IMR-90 (cell line): ENCODE results near the gene MBTPS1. TPM values are rescaled to one million over a fixed set of nuclear protein-coding genes. Genes with fewer than 3 reads are reported as not detected.

Source experiments
- ATAC-seq: fragments of 200-7000 bp; cut with Tn5 transposase; 2 replicates; pipeline ENCODE4 v1.9.1; 2020; ENCODE audit warnings: low read depth, mild to moderate bottlenecking, moderate library complexity
- BruUV-seq: library from RNA; stranded (reverse); fragments of 400-500 nt; replicated peaks from 2 replicates; lab custom pipeline; 2021; lab: Mats Ljungman, UMichigan
- CTCF ChIA-PET: fragments of 300-600 bp; formaldehyde crosslinking; extraction: SDS; loops from one replicate; lab custom pipeline; 2021; ENCODE audit warnings: antibody characterized with exemption; lab: Yijun Ruan, JAX
- POLR2A ChIA-PET: fragments of 300-600 bp; sonication (Branson Sonifier 250); formaldehyde crosslinking; loops from one replicate; lab custom pipeline; 2022; ENCODE audit warnings: antibody characterized with exemption; ENCODE audit not compliant: unreplicated experiment; lab: Charles Lee
- DNase-seq: peaks from one replicate; pipeline ENCODE4 v3.0.0; 2013
- H2AFZ ChIP-seq: replicated peaks from 2 replicates; pipeline ENCODE3; 2013; ENCODE audit warnings: low read length, mild to moderate bottlenecking; ENCODE audit not compliant: poor library complexity
- H2AK5ac ChIP-seq: 2 replicates; pipeline ENCODE4 v1.6.1; 2013; ENCODE audit warnings: low read depth, low read length, inconsistent platforms
- H2AK9ac ChIP-seq: replicated peaks from 2 replicates; pipeline ENCODE3; 2013; ENCODE audit warnings: mild to moderate bottlenecking, low read depth, low read length, moderate library complexity; ENCODE audit not compliant: poor library complexity
- H2BK120ac ChIP-seq: 2 replicates; pipeline ENCODE4 v1.6.1; 2013; ENCODE audit warnings: low read depth, low read length, inconsistent platforms
- H2BK15ac ChIP-seq: 3 replicates; pipeline ENCODE4 v1.6.1; 2013; ENCODE audit warnings: low read depth, low read length, inconsistent platforms
- H2BK20ac ChIP-seq: 2 replicates; pipeline ENCODE4 v1.6.1; 2013; ENCODE audit warnings: low read depth, mild to moderate bottlenecking, inconsistent platforms, low read length, moderate library complexity
- H2BK5ac ChIP-seq: 2 replicates; pipeline ENCODE4 v1.6.1; 2013; ENCODE audit warnings: mild to moderate bottlenecking, low read depth, low read length, inconsistent platforms; ENCODE audit not compliant: poor library complexity, severe bottlenecking
- H3K14ac ChIP-seq: replicated peaks from 2 replicates; pipeline ENCODE4 v1.6.1; 2013; ENCODE audit warnings: low read depth, low read length, inconsistent platforms
- H3K18ac ChIP-seq: 2 replicates; pipeline ENCODE4 v1.6.1; 2013; ENCODE audit warnings: low read depth, low read length, control low read depth
- H3K23ac ChIP-seq: 2 replicates; pipeline ENCODE4 v1.6.1; 2013; ENCODE audit warnings: low read depth, low read length, inconsistent platforms
- H3K27ac ChIP-seq: 2 replicates; pipeline ENCODE4 v1.5.1; 2013; ENCODE audit warnings: mild to moderate bottlenecking, control low read depth, low read length; ENCODE audit not compliant: insufficient read depth
- H3K27me3 ChIP-seq: 2 replicates; pipeline ENCODE4 v1.6.1; 2013; ENCODE audit warnings: low read length; ENCODE audit not compliant: control insufficient read depth, insufficient read depth
- H3K36me3 ChIP-seq: 2 replicates; pipeline ENCODE4 v1.6.1; 2013; ENCODE audit warnings: low read length, mixed read lengths; ENCODE audit not compliant: control insufficient read depth, insufficient read depth
- H3K4ac ChIP-seq: 2 replicates; pipeline ENCODE4 v1.6.1; 2013; ENCODE audit warnings: low read depth, low read length, inconsistent platforms
- H3K4me1 ChIP-seq: 2 replicates; pipeline ENCODE4 v1.6.1; 2013; ENCODE audit warnings: low read length, mixed read lengths; ENCODE audit not compliant: control insufficient read depth, insufficient read depth
- H3K4me2 ChIP-seq: 2 replicates; pipeline ENCODE4 v1.6.1; 2013; ENCODE audit warnings: low read depth, mild to moderate bottlenecking, control low read depth, low read length, moderate library complexity
- H3K4me3 ChIP-seq: 2 replicates; pipeline ENCODE4 v1.5.1; 2013; ENCODE audit warnings: low read depth, mild to moderate bottlenecking, control low read depth, low read length, moderate library complexity; ENCODE audit not compliant: insufficient read depth
- H3K56ac ChIP-seq: 2 replicates; pipeline ENCODE4 v1.6.1; 2013; ENCODE audit warnings: low read length, inconsistent platforms; ENCODE audit not compliant: insufficient read depth; ENCODE audit errors: extremely low read depth
- H3K79me1 ChIP-seq, 2 experiments: 2 replicates each; pipeline ENCODE4 v1.6.1; 2013; ENCODE audit warnings: low read length in 2 of 2, inconsistent platforms in 1 of 2, low read depth in 1 of 2
- H3K9ac ChIP-seq: 2 replicates; pipeline ENCODE4 v1.6.1; 2013; ENCODE audit warnings: low read depth, low read length, control low read depth
- H3K9me1 ChIP-seq: 2 replicates; pipeline ENCODE4 v1.6.1; 2013; ENCODE audit warnings: low read length, inconsistent platforms; ENCODE audit not compliant: insufficient read depth
- H3K9me3 ChIP-seq: 2 replicates; pipeline ENCODE4 v1.6.1; 2013; ENCODE audit warnings: low read length; ENCODE audit not compliant: control insufficient read depth, insufficient read depth
- H4K20me1 ChIP-seq: 2 replicates; pipeline ENCODE4 v1.6.1; 2013; ENCODE audit warnings: low read length, inconsistent platforms; ENCODE audit not compliant: insufficient read depth
- H4K5ac ChIP-seq: 2 replicates; pipeline ENCODE4 v1.6.1; 2013; ENCODE audit warnings: mild to moderate bottlenecking, low read depth, low read length, control low read depth
- H4K8ac ChIP-seq, 2 experiments: 2 replicates each; pipeline ENCODE4 v1.6.1; 2013; ENCODE audit warnings: low read depth in 2 of 2, low read length in 2 of 2, control low read depth in 1 of 2, inconsistent platforms in 1 of 2
- H4K91ac ChIP-seq: 2 replicates; pipeline ENCODE4 v1.6.1; 2013; ENCODE audit warnings: low read depth, low read length, inconsistent platforms; ENCODE audit not compliant: insufficient read depth
- BHLHE40 ChIP-seq: fragments of 150-350 bp; IDR thresholded peaks from 2 replicates; pipeline ENCODE4 v1.6.1; 2016; ENCODE audit warnings: mild to moderate bottlenecking, low read depth, low read length
- CEBPB ChIP-seq: IDR thresholded peaks from 2 replicates; pipeline ENCODE4 v1.6.1; 2012; ENCODE audit warnings: low read depth, low read length, improper control_type of control experiment
- CHD1 ChIP-seq: IDR thresholded peaks from 2 replicates; pipeline ENCODE4 v1.6.1; 2012; ENCODE audit warnings: low read depth, low read length, improper control_type of control experiment
- FOS ChIP-seq: fragments of 150-350 bp; IDR thresholded peaks from 2 replicates; pipeline ENCODE4 v1.6.1; 2016; ENCODE audit warnings: low read depth, low read length
- MAFK ChIP-seq: IDR thresholded peaks from 2 replicates; pipeline ENCODE4 v1.6.1; 2012; ENCODE audit warnings: low read depth, low read length, improper control_type of control experiment
- MAZ ChIP-seq: IDR thresholded peaks from 2 replicates; pipeline ENCODE4 v1.6.1; 2012; ENCODE audit warnings: low read depth, mild to moderate bottlenecking, low read length, improper control_type of control experiment, moderate library complexity, borderline replicate concordance
- MXI1 ChIP-seq: IDR thresholded peaks from 2 replicates; pipeline ENCODE4 v1.6.1; 2012; ENCODE audit warnings: low read depth, mild to moderate bottlenecking, low read length, moderate library complexity, borderline replicate concordance
- NFE2L2 ChIP-seq: fragments of 150-350 bp; IDR thresholded peaks from 2 replicates; pipeline ENCODE4 v1.6.1; 2016; ENCODE audit warnings: low read depth, mild to moderate bottlenecking, low read length
- POLR2A ChIP-seq: IDR thresholded peaks from 2 replicates; pipeline ENCODE4 v1.6.1; 2012; ENCODE audit warnings: mild to moderate bottlenecking, low read depth, low read length
- RAD21 ChIP-seq: IDR thresholded peaks from 2 replicates; pipeline ENCODE4 v1.6.1; 2012; ENCODE audit warnings: low read length, improper control_type of control experiment
- RCOR1 ChIP-seq: IDR thresholded peaks from 2 replicates; pipeline ENCODE4 v1.6.1; 2012; ENCODE audit warnings: mild to moderate bottlenecking, low read length, improper control_type of control experiment; ENCODE audit not compliant: insufficient replicate concordance
- RFX5 ChIP-seq: IDR thresholded peaks from 2 replicates; pipeline ENCODE4 v1.8.0; 2012; ENCODE audit warnings: low read depth, mild to moderate bottlenecking, low read length, moderate library complexity
- SMC3 ChIP-seq: fragments of 150-350 bp; IDR thresholded peaks from 2 replicates; pipeline ENCODE4 v1.6.1; 2016; ENCODE audit warnings: low read depth, mild to moderate bottlenecking, antibody characterized with exemption, low read length, moderate library complexity
- USF2 ChIP-seq: fragments of 150-350 bp; IDR thresholded peaks from 2 replicates; pipeline ENCODE4 v1.6.1; 2017; ENCODE audit warnings: mild to moderate bottlenecking, antibody characterized with exemption, low read length, low read depth
- WGBS, 2 experiments: methylation state at CpG; one replicate each; pipeline versions ENCODE4 v1.1.5 to v1.1.7; 2013; ENCODE audit warnings: missing lambda C conversion rate in 2 of 2; ENCODE audit not compliant: insufficient read length in 1 of 2; ENCODE audit errors: extremely low coverage in 2 of 2; 5-methylcytosine and 5-hydroxymethylcytosine counted together
- dilution Hi-C: fragments of 300-500 bp; cut with HindIII; formaldehyde crosslinking; loops from one replicate; pipeline ENCODE4 v1.14.3; 2018; ENCODE audit warnings: low sequenced_read_pairs; ENCODE audit not compliant: unreplicated experiment
- in situ Hi-C: fragments of 300-500 bp; cut with MboI; formaldehyde crosslinking; loops from 3 replicates; pipeline ENCODE4 v1.14.3; 2019; ENCODE audit warnings: low sequenced_read_pairs, inconsistent platforms, mixed read lengths
- intact Hi-C: fragments of 100-400 bp; cut with micrococcal nuclease; formaldehyde crosslinking; loops from 2 replicates; pipeline ENCODE4 v1.10.0; 2022
- polyA plus RNA-seq, 3 experiments: library from polyadenylated mRNA; depleted of rRNA; stranded (reverse); fragments of >200 nt; gene quantifications; 2 replicates each; pipeline ENCODE4 v1.2.3, GENCODE V29; 2012; ENCODE audit warnings: low replicate concordance in 1 of 3
- total RNA-seq: library from RNA; depleted of rRNA; stranded (reverse); fragments of >200 nt; gene quantifications from 2 replicates; pipeline ENCODE4 v1.2.3, GENCODE V29; 2012
- TF ChIP-seq, protein P1 (sequence below): fragments of 150-350 bp; IDR thresholded peaks from 2 replicates; pipeline ENCODE4 v1.6.1; 2016; ENCODE audit warnings: low read depth, mild to moderate bottlenecking, low read length, moderate library complexity, borderline replicate concordance
- TF ChIP-seq, protein P2 (sequence below): conservative IDR thresholded peaks from 2 replicates; pipeline ENCODE4 v1.5.1; 2012; ENCODE audit warnings: mild to moderate bottlenecking, low read depth, low read length, improper control_type of control experiment

Gene MBTPS1
- total and polyA plus RNA-seq, 2 of the 4 experiments (the other 2 are of a cell fraction): 59.0 to 70.4 TPM

DNA sequence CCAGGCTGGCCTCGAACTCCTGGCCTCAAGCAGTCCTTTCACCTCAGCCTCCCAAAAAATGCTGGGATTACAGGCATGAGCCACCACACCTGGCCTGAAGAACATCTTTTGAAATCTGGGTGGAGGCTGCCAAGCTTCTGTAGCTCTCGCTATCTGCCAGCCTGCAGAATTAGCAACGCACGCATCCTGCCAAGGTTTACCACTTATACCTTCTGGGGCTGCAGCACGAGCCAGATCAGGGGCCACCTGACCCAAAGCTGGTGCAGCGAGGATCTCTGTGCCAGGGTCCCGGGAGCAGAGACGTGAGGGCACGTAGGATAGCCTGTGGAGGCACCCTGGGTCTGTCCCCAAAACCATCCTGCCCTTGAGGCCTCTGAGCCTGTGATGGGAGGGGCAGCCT, 96.4 kb downstream of the MBTPS1 start:
- ATAC-seq (no peak), DNase-seq (no peak)
- Histone ChIP-seq H4K20me1 (no peaks in the 10 kb centered on the region), H3K56ac (no peak overlapping the region), H2AFZ (no peak overlapping the region), H2BK120ac (no peak overlapping the region), H4K91ac (no peak overlapping the region), H3K9me1 (no peaks in the 10 kb centered on the region), H4K5ac (no peak overlapping the region), H3K4me1 (peaks cover 7% of the 10 kb centered on the region), H2AK5ac (no peak overlapping the region), H3K27ac (no peak overlapping the region), H3K4me3 (no peak overlapping the region), H3K79me1 (no peaks in the 10 kb centered on the region), H2BK5ac (no peak overlapping the region), H3K9me3 (peaks cover 13% of the 10 kb centered on the region), H3K9ac (no peak overlapping the region), H3K4me2 (no peak overlapping the region), H3K23ac (no peak overlapping the region), H4K8ac (no peak overlapping the region), H2BK15ac (no peak overlapping the region), H3K14ac (no peak overlapping the region), H3K18ac (no peak overlapping the region), H2BK20ac (no peak overlapping the region), H2AK9ac (no peak overlapping the region), H3K36me3 (no peaks in the 10 kb centered on the region), H3K4ac (no peak overlapping the region), H3K27me3 (peaks cover 29% of the 10 kb centered on the region)
- dilution Hi-C loops (no loop called here), intact Hi-C loops (no loop called here), in situ Hi-C loops (no loop called here)
- ChIA-PET POLR2A (no interaction called here), CTCF (no interaction called here)
- no TSS peak for BruUV-seq
- TF ChIP-seq FOS (no peak), RCOR1 (no peak), MXI1 (no peak), POLR2A (no peak), RAD21 (no peak), SMC3 (no peak), RFX5 (no peak), CEBPB (no peak), CHD1 (no peak), MAFK (no peak), BHLHE40 (no peak), USF2 (no peak), MAZ (no peak), NFE2L2 (no peak)
- TF ChIP-seq, protein P1, sequence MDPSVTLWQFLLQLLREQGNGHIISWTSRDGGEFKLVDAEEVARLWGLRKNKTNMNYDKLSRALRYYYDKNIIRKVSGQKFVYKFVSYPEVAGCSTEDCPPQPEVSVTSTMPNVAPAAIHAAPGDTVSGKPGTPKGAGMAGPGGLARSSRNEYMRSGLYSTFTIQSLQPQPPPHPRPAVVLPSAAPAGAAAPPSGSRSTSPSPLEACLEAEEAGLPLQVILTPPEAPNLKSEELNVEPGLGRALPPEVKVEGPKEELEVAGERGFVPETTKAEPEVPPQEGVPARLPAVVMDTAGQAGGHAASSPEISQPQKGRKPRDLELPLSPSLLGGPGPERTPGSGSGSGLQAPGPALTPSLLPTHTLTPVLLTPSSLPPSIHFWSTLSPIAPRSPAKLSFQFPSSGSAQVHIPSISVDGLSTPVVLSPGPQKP: no peak
- TF ChIP-seq, protein P2, sequence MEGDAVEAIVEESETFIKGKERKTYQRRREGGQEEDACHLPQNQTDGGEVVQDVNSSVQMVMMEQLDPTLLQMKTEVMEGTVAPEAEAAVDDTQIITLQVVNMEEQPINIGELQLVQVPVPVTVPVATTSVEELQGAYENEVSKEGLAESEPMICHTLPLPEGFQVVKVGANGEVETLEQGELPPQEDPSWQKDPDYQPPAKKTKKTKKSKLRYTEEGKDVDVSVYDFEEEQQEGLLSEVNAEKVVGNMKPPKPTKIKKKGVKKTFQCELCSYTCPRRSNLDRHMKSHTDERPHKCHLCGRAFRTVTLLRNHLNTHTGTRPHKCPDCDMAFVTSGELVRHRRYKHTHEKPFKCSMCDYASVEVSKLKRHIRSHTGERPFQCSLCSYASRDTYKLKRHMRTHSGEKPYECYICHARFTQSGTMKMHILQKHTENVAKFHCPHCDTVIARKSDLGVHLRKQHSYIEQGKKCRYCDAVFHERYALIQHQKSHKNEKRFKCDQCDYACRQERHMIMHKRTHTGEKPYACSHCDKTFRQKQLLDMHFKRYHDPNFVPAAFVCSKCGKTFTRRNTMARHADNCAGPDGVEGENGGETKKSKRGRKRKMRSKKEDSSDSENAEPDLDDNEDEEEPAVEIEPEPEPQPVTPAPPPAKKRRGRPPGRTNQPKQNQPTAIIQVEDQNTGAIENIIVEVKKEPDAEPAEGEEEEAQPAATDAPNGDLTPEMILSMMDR: no peak
- WGBS, 2 experiments: 77% methylated on average over 8 of the region's 9 CpGs; no CpG with 5 or more reads in 1 of the 2 experiments
